Smooth muscle cell (in vitro differentiated cells): ENCODE measurements around the gene ALOX12B. TPM values are rescaled to one million over a fixed set of nuclear protein-coding genes. Genes with fewer than 3 reads are reported as not detected.
"Not testable (repeated sequence)": the region's sequence is repeated elsewhere in the genome, so short reads cannot be mapped to it uniquely, and the experiment has no call there.

Source experiments
- DNase-seq: peaks from one replicate; lab custom pipeline; 2025; ENCODE audit not compliant: unreplicated experiment; lab: John Stamatoyannopoulos, UW
- H2AFZ ChIP-seq: fragments of 200-600 bp; sonication (generic); 2 replicates; pipeline ENCODE4 v1.6.0; 2016; ENCODE audit warnings: antibody characterized with exemption, low read depth, mild to moderate bottlenecking
- H3F3A ChIP-seq: fragments of 200-600 bp; sonication (generic); 2 replicates; pipeline ENCODE4 v1.6.0; 2017; ENCODE audit warnings: antibody characterized with exemption, low read depth
- H3K27ac ChIP-seq: fragments of 200-600 bp; sonication (generic); 2 replicates; pipeline ENCODE4 v1.5.1; 2016; ENCODE audit warnings: low read depth, mild to moderate bottlenecking
- H3K27me3 ChIP-seq: fragments of 200-600 bp; sonication (generic); 2 replicates; pipeline ENCODE4 v1.6.1; 2016; ENCODE audit warnings: low read depth, mild to moderate bottlenecking
- H3K36me3 ChIP-seq: fragments of 200-600 bp; sonication (generic); 2 replicates; pipeline ENCODE4 v1.5.1; 2016; ENCODE audit warnings: low read depth
- H3K4me1 ChIP-seq: fragments of 200-600 bp; sonication (generic); 2 replicates; pipeline ENCODE4 v1.5.1; 2016; ENCODE audit warnings: low read depth
- H3K4me2 ChIP-seq: fragments of 200-600 bp; sonication (generic); 2 replicates; pipeline ENCODE4 v1.6.0; 2016; ENCODE audit warnings: mild to moderate bottlenecking
- H3K4me3 ChIP-seq: fragments of 200-600 bp; sonication (generic); 2 replicates; pipeline ENCODE4 v1.5.1; 2016; ENCODE audit warnings: mild to moderate bottlenecking
- H3K79me2 ChIP-seq: fragments of 200-600 bp; sonication (generic); 2 replicates; pipeline ENCODE4 v1.6.0; 2016; ENCODE audit warnings: low read depth, mild to moderate bottlenecking
- H3K9ac ChIP-seq: fragments of 200-600 bp; sonication (generic); 2 replicates; pipeline ENCODE4 v1.6.0; 2016; ENCODE audit warnings: low read depth
- H3K9me3 ChIP-seq: fragments of 200-600 bp; sonication (generic); replicated peaks from 2 replicates; pipeline ENCODE4 v1.5.1; 2016; ENCODE audit warnings: low read depth
- H4K20me1 ChIP-seq: fragments of 200-600 bp; sonication (generic); 2 replicates; pipeline ENCODE4 v1.6.0; 2016; ENCODE audit warnings: low read depth
- CTCF ChIP-seq: fragments of 200-600 bp; sonication (generic); IDR thresholded peaks from 2 replicates; pipeline ENCODE4 v1.5.1; 2017; ENCODE audit warnings: borderline replicate concordance, mild to moderate bottlenecking, antibody characterized with exemption; ENCODE audit not compliant: insufficient read depth, poor library complexity, severe bottlenecking
- WGBS: methylation state at CpG from one replicate; pipeline ENCODE4 v1.1.7; 2016; ENCODE audit warnings: low lambda C conversion rate; 5-methylcytosine and 5-hydroxymethylcytosine counted together
- microRNA-seq: library from miRNA; unstranded; fragments of <30 nt; microRNA quantifications from one replicate; pipeline ENCODE4, GENCODE V29; 2016; ENCODE audit warnings: borderline number of aligned reads
- polyA plus RNA-seq: library from polyadenylated mRNA; unstranded; fragments of >200 nt; fragmentation: Nextera tagmentation; extraction: Ambion mirVana; gene quantifications from 2 replicates; pipeline ENCODE4 v1.2.1, GENCODE V29; 2016
- small RNA-seq: library from RNA; depleted of rRNA; stranded (forward); fragments of <200 nt; gene quantifications from one replicate; pipeline ENCODE3, GENCODE V24; 2014
- total RNA-seq: library from RNA; depleted of rRNA; stranded (reverse); fragments of >200 nt; gene quantifications from 2 replicates; pipeline ENCODE4 v1.2.3, GENCODE V29; 2014

The ALOX12B gene
- total and polyA plus RNA-seq, 2 experiments from 2014 or later = 3.0 to 4.9 TPM

GRCh38 chr17:8029121-8029520, 58.4 kb downstream of the ALOX12B start:
- DNase-seq = no peak

GRCh38 chr17:8025176-8025911, 62.2 kb downstream of the ALOX12B start:
- Histone ChIP-seq H3K9me3 (no peaks in the 10 kb centered on the region), H3K79me2 (no peaks in the 10 kb centered on the region), H3K27me3 (no peaks in the 10 kb centered on the region), H3K36me3 (no peaks in the 10 kb centered on the region), H3K4me2 (no peak overlapping the region), H4K20me1 (no peaks in the 10 kb centered on the region), H3F3A (no peaks in the 10 kb centered on the region), H3K4me1 (no peaks in the 10 kb centered on the region), H3K4me3 (no peak overlapping the region), H2AFZ (no peak overlapping the region), H3K27ac (no peak overlapping the region), H3K9ac (no peak overlapping the region)
- DNase-seq = no peak
- WGBS = 95% methylated on average over 9 of the region's 9 CpGs
- TF ChIP-seq CTCF = no peak

More at GRCh38 chr17:8029121-8029520, 58.4 kb downstream of the ALOX12B start:
- no peaks in the 10 kb centered on the region for H4K20me1 ChIP-seq
- no peaks in the 10 kb centered on the region for H3K27me3 ChIP-seq
- H3K36me3 ChIP-seq = no peaks in the 10 kb centered on the region
- H3K79me2 ChIP-seq = no peaks in the 10 kb centered on the region
- no peaks in the 10 kb centered on the region for H3K9me3 ChIP-seq
- 63% methylated on average over 5 of the region's 5 CpGs for WGBS
- H3K4me1 ChIP-seq = no peaks in the 10 kb centered on the region
- H3K4me2 ChIP-seq = no peak overlapping the region
- no peak for TF ChIP-seq CTCF
- no peaks in the 10 kb centered on the region for H3F3A ChIP-seq
- H3K4me3 ChIP-seq = no peak overlapping the region
- no peak overlapping the region for H3K27ac ChIP-seq
- no peak overlapping the region for H3K9ac ChIP-seq
- no peak overlapping the region for H2AFZ ChIP-seq

- not testable (repeated sequence) for H3K9ac ChIP-seq, H3F3A ChIP-seq, DNase-seq, H3K4me3 ChIP-seq, H4K20me1 ChIP-seq, H3K9me3 ChIP-seq, H3K27me3 ChIP-seq, H2AFZ ChIP-seq, H3K4me2 ChIP-seq, H3K4me1 ChIP-seq, H3K36me3 ChIP-seq, H3K27ac ChIP-seq, H3K79me2 ChIP-seq
- 77% methylated on average over 6 of the region's 6 CpGs for WGBS
These were observed 63.4 kb downstream of the ALOX12B start for GRCh38 chr17:8024161-8024560.

Small RNA genes lying within 50 kb of the gene (microRNA-seq; reads per million reads assigned to microRNA genes)
- gene MIR4314 = not detected

Small RNA genes lying within 50 kb of the gene (small RNA-seq; reads per million reads assigned to genes)
- not detected for gene MIR4314

Other genes starting within 250 kb of the ALOX12B start
- 5.1 and 8.6 TPM in 2 replicates for gene TMEM88, start 232.7 kb downstream of the ALOX12B start, total RNA-seq
- 12.7 and 16.1 TPM in 2 replicates for gene TMEM88, start 232.7 kb downstream of the ALOX12B start, polyA plus RNA-seq
- 30.6 and 76.4 TPM in 2 replicates for gene NAA38, start 230.2 kb downstream of the ALOX12B start, total RNA-seq
- 86.1 and 99.4 TPM in 2 replicates for gene NAA38, start 230.2 kb downstream of the ALOX12B start, polyA plus RNA-seq
- gene CYB5D1, start 229.7 kb downstream of the ALOX12B start, total RNA-seq = 8.6 and 9.3 TPM in 2 replicates
- 6.6 and 7.9 TPM in 2 replicates for gene CYB5D1, start 229.7 kb downstream of the ALOX12B start, polyA plus RNA-seq
- gene CHD3, start 198.9 kb downstream of the ALOX12B start, total RNA-seq = 28.5 and 34.9 TPM in 2 replicates
- gene CHD3, start 198.9 kb downstream of the ALOX12B start, polyA plus RNA-seq = 16.3 and 23.5 TPM in 2 replicates
- 3.4 and 5.4 TPM in 2 replicates for gene RNF227, start 171.4 kb downstream of the ALOX12B start, total RNA-seq
- 3.5 and 5.1 TPM in 2 replicates for gene RNF227, start 171.4 kb downstream of the ALOX12B start, polyA plus RNA-seq
- gene KCNAB3, start 157.9 kb downstream of the ALOX12B start, total RNA-seq = 4.6 and 8.7 TPM in 2 replicates
- 4.4 and 5.3 TPM in 2 replicates for gene KCNAB3, start 157.9 kb downstream of the ALOX12B start, polyA plus RNA-seq
- 53.6 and 56.2 TPM in 2 replicates for gene TRAPPC1, start 155.8 kb downstream of the ALOX12B start, total RNA-seq
- 364 and 392 TPM in 2 replicates for gene TRAPPC1, start 155.8 kb downstream of the ALOX12B start, polyA plus RNA-seq
- 11.1 and 23.5 TPM in 2 replicates for gene CNTROB, start 155.5 kb downstream of the ALOX12B start, total RNA-seq
- 20.6 and 26.3 TPM in 2 replicates for gene CNTROB, start 155.5 kb downstream of the ALOX12B start, polyA plus RNA-seq
- gene GUCY2D, start 85.1 kb downstream of the ALOX12B start, total RNA-seq = 0.09 TPM in 1 of 2 replicates, not detected in the other
- gene GUCY2D, start 85.1 kb downstream of the ALOX12B start, polyA plus RNA-seq = 0.30 and 0.57 TPM in 2 replicates
- gene ALOX15B, start 48.7 kb downstream of the ALOX12B start, total RNA-seq = 0.18 and 0.27 TPM in 2 replicates
- 0.69 and 1.1 TPM in 2 replicates for gene ALOX15B, start 48.7 kb downstream of the ALOX12B start, polyA plus RNA-seq
- 1.1 and 1.7 TPM in 2 replicates for gene ALOXE3, start 30.8 kb upstream of the ALOX12B start, total RNA-seq
- 0.25 and 2.3 TPM in 2 replicates for gene ALOXE3, start 30.8 kb upstream of the ALOX12B start, polyA plus RNA-seq
- gene HES7, start 36.4 kb upstream of the ALOX12B start, total RNA-seq = not detected in 2 replicates
- gene HES7, start 36.4 kb upstream of the ALOX12B start, polyA plus RNA-seq = not detected in 2 replicates
- 25.8 and 29.0 TPM in 2 replicates for gene PER1, start 64.7 kb upstream of the ALOX12B start, total RNA-seq
- 55.2 and 85.9 TPM in 2 replicates for gene PER1, start 64.7 kb upstream of the ALOX12B start, polyA plus RNA-seq
- 5.7 and 8.1 TPM in 2 replicates for gene VAMP2, start 75.2 kb upstream of the ALOX12B start, total RNA-seq
- gene VAMP2, start 75.2 kb upstream of the ALOX12B start, polyA plus RNA-seq = 20.1 and 28.9 TPM in 2 replicates
- 66.7 and 88.4 TPM in 2 replicates for gene TMEM107, start 88.7 kb upstream of the ALOX12B start, total RNA-seq
- gene TMEM107, start 88.7 kb upstream of the ALOX12B start, polyA plus RNA-seq = 36.0 and 36.5 TPM in 2 replicates
- 1.8 and 6.3 TPM in 2 replicates for gene BORCS6, start 102.5 kb upstream of the ALOX12B start, total RNA-seq
- gene BORCS6, start 102.5 kb upstream of the ALOX12B start, polyA plus RNA-seq = 3.2 and 3.9 TPM in 2 replicates
- 10.5 and 16.6 TPM in 2 replicates for gene AURKB, start 122.9 kb upstream of the ALOX12B start, total RNA-seq
- gene AURKB, start 122.9 kb upstream of the ALOX12B start, polyA plus RNA-seq = 31.7 and 33.5 TPM in 2 replicates
- 1.4 and 3.8 TPM in 2 replicates for gene CTC1, start 160.3 kb upstream of the ALOX12B start, total RNA-seq
- gene CTC1, start 160.3 kb upstream of the ALOX12B start, polyA plus RNA-seq = 1.8 and 6.0 TPM in 2 replicates
- 9.9 and 22.1 TPM in 2 replicates for gene PFAS, start 161.6 kb upstream of the ALOX12B start, total RNA-seq
- gene PFAS, start 161.6 kb upstream of the ALOX12B start, polyA plus RNA-seq = 10.4 and 12.8 TPM in 2 replicates
- 10.1 and 13.4 TPM in 2 replicates for gene RANGRF, start 201.0 kb upstream of the ALOX12B start, total RNA-seq
- gene RANGRF, start 201.0 kb upstream of the ALOX12B start, polyA plus RNA-seq = 36.0 and 44.9 TPM in 2 replicates
- gene SLC25A35, start 207.7 kb upstream of the ALOX12B start, total RNA-seq = 0.90 and 1.6 TPM in 2 replicates
- 2.1 and 2.6 TPM in 2 replicates for gene SLC25A35, start 207.7 kb upstream of the ALOX12B start, polyA plus RNA-seq
- gene ARHGEF15, start 222.5 kb upstream of the ALOX12B start, total RNA-seq = not detected in 2 replicates
- 0.11 TPM in 1 of 2 replicates, not detected in the other for gene ARHGEF15, start 222.5 kb upstream of the ALOX12B start, polyA plus RNA-seq